ENCODE measurements around the gene CHST11.

CHST11 gene

GRCh38 chr12:104784592-104784991 lies 327.8 kb downstream of the CHST11 start:
- Histone ChIP-seq H3K9me3 (ENCODE audit: control extremely low read depth in 1 of 5, control insufficient read depth in 4 of 5, insufficient read depth in 2 of 5, low read depth in 1 of 5, low read length in 4 of 5) (peaks cover 0 to 19% (median 15%) of the 10 kb centered on the region in 5 experiments), H3K27me3 (replicated peaks in 2 of 5; ENCODE audit: control insufficient read depth in 4 of 5, insufficient read depth in 5 of 5, low read length in 4 of 5) (no peaks in the 10 kb centered on the region), H3K27ac (ENCODE audit: insufficient read depth in 1 of 2, low read depth in 1 of 2, low read length in 2 of 2, poor library complexity in 1 of 2, severe bottlenecking in 2 of 2) (no peak overlapping the region), H3K4me3 (ENCODE audit: control insufficient read depth in 1 of 7, extremely low read depth in 1 of 7, insufficient read depth in 4 of 7, low read depth in 2 of 7, low read length in 6 of 7) (no peak overlapping the region), H3K4me1 (ENCODE audit: control extremely low read depth in 1 of 4, control insufficient read depth in 4 of 4, insufficient read depth in 4 of 4, low read length in 3 of 4) (peaks cover 0 to 7% (median 6%) of the 10 kb centered on the region in 4 experiments), H3K36me3 (ENCODE audit: control insufficient read depth in 4 of 4, insufficient read depth in 4 of 4, low read length in 3 of 4) (no peaks in the 10 kb centered on the region)
- CTCF ChIA-PET = interaction anchor here (0.8 kb wide), 1 partner anchor 10 kb away, joined by 3 read pairs; no protein-coding TSS in a partner anchor
- no peak for DNase-seq
- POLR2A ChIA-PET = no interaction called here
- 86% methylated on average over 1 of the region's 1 CpG for WGBS (ENCODE audit: insufficient coverage)

GRCh38 chr12:104785886-104786285 lies 329.1 kb downstream of the CHST11 start:
- ChIA-PET POLR2A (no interaction called here), CTCF (no interaction called here)
- no peak overlapping the region for H3K27ac ChIP-seq (ENCODE audit: insufficient read depth in 1 of 2, low read depth in 1 of 2, low read length in 2 of 2, poor library complexity in 1 of 2, severe bottlenecking in 2 of 2)
- no peak overlapping the region for H3K4me3 ChIP-seq (ENCODE audit: control insufficient read depth in 1 of 7, extremely low read depth in 1 of 7, insufficient read depth in 4 of 7, low read depth in 2 of 7, low read length in 6 of 7)
- H3K27me3 ChIP-seq (replicated peaks in 2 of 5; ENCODE audit: control insufficient read depth in 4 of 5, insufficient read depth in 5 of 5, low read length in 4 of 5) = no peaks in the 10 kb centered on the region
- peaks cover 0 to 7% (median 5%) of the 10 kb centered on the region in 5 experiments for H3K9me3 ChIP-seq (ENCODE audit: control extremely low read depth in 1 of 5, control insufficient read depth in 4 of 5, insufficient read depth in 2 of 5, low read depth in 1 of 5, low read length in 4 of 5)
- no peaks in the 10 kb centered on the region for H3K36me3 ChIP-seq (ENCODE audit: control insufficient read depth in 4 of 4, insufficient read depth in 4 of 4, low read length in 3 of 4)
- DNase-seq = no peak
- H3K4me1 ChIP-seq (ENCODE audit: control extremely low read depth in 1 of 4, control insufficient read depth in 4 of 4, insufficient read depth in 4 of 4, low read length in 3 of 4) = peaks cover 0 to 7% (median 6%) of the 10 kb centered on the region in 4 experiments
- 100% methylated on average over 3 of the region's 5 CpGs for WGBS (ENCODE audit: insufficient coverage)

- no peak for DNase-seq
- WGBS (ENCODE audit: insufficient coverage) = 100% methylated on average over 4 of the region's 5 CpGs
- ChIA-PET CTCF (no interaction called here), POLR2A (no interaction called here)
- Histone ChIP-seq H3K27me3 (replicated peaks in 2 of 5; ENCODE audit: control insufficient read depth in 4 of 5, insufficient read depth in 5 of 5, low read length in 4 of 5) (no peaks in the 10 kb centered on the region), H3K4me1 (ENCODE audit: control extremely low read depth in 1 of 4, control insufficient read depth in 4 of 4, insufficient read depth in 4 of 4, low read length in 3 of 4) (peaks cover 0 to 7% (median 6%) of the 10 kb centered on the region in 4 experiments), H3K4me3 (ENCODE audit: control insufficient read depth in 1 of 7, extremely low read depth in 1 of 7, insufficient read depth in 4 of 7, low read depth in 2 of 7, low read length in 6 of 7) (no peak overlapping the region), H3K27ac (ENCODE audit: insufficient read depth in 1 of 2, low read depth in 1 of 2, low read length in 2 of 2, poor library complexity in 1 of 2, severe bottlenecking in 2 of 2) (no peak overlapping the region), H3K9me3 (ENCODE audit: control extremely low read depth in 1 of 5, control insufficient read depth in 4 of 5, insufficient read depth in 2 of 5, low read depth in 1 of 5, low read length in 4 of 5) (peaks cover 0 to 2% (median 1%) of the 10 kb centered on the region in 5 experiments), H3K36me3 (ENCODE audit: control insufficient read depth in 4 of 4, insufficient read depth in 4 of 4, low read length in 3 of 4) (no peaks in the 10 kb centered on the region)
These were observed 329.6 kb downstream of the CHST11 start for GRCh38 chr12:104786352-104786751.

GRCh38 chr12:104788840-104789271 lies 332.1 kb downstream of the CHST11 start:
- no peaks in the 10 kb centered on the region for H3K9me3 ChIP-seq (ENCODE audit: control extremely low read depth in 1 of 5, control insufficient read depth in 4 of 5, insufficient read depth in 2 of 5, low read depth in 1 of 5, low read length in 4 of 5)
- H3K36me3 ChIP-seq (ENCODE audit: control insufficient read depth in 4 of 4, insufficient read depth in 4 of 4, low read length in 3 of 4) = no peaks in the 10 kb centered on the region
- no peak for DNase-seq
- H3K4me3 ChIP-seq (ENCODE audit: control insufficient read depth in 1 of 7, extremely low read depth in 1 of 7, insufficient read depth in 4 of 7, low read depth in 2 of 7, low read length in 6 of 7) = no peak overlapping the region
- ChIA-PET CTCF (no interaction called here), POLR2A (no interaction called here)
- H3K4me1 ChIP-seq (ENCODE audit: control extremely low read depth in 1 of 4, control insufficient read depth in 4 of 4, insufficient read depth in 4 of 4, low read length in 3 of 4) = peaks cover 0 to 7% (median 6%) of the 10 kb centered on the region in 4 experiments
- no peak overlapping the region for H3K27ac ChIP-seq (ENCODE audit: insufficient read depth in 1 of 2, low read depth in 1 of 2, low read length in 2 of 2, poor library complexity in 1 of 2, severe bottlenecking in 2 of 2)
- no peaks in the 10 kb centered on the region for H3K27me3 ChIP-seq (replicated peaks in 2 of 5; ENCODE audit: control insufficient read depth in 4 of 5, insufficient read depth in 5 of 5, low read length in 4 of 5)

GRCh38 chr12:104790296-104791125 lies 333.8 kb downstream of the CHST11 start:
- DNase-seq = peak; percentile 23 to 37 (median 30)
- peak overlapping the region in 1 of 7 experiments; percentile 54 for H3K4me3 ChIP-seq (ENCODE audit: control insufficient read depth in 1 of 7, extremely low read depth in 1 of 7, insufficient read depth in 4 of 7, low read depth in 2 of 7, low read length in 6 of 7)
- WGBS (ENCODE audit: insufficient coverage) = 63% methylated on average over 18 of the region's 19 CpGs
- ChIA-PET POLR2A (no interaction called here), CTCF (interaction anchor here (1.0 to 2.4 kb wide), 6 partner anchors 9 to 88 kb away, joined by 3 to 8 read pairs (median 4); no protein-coding TSS in a partner anchor)
- H3K27ac ChIP-seq (ENCODE audit: insufficient read depth in 1 of 2, low read depth in 1 of 2, low read length in 2 of 2, poor library complexity in 1 of 2, severe bottlenecking in 2 of 2) = no peak overlapping the region
- H3K36me3 ChIP-seq (ENCODE audit: control insufficient read depth in 4 of 4, insufficient read depth in 4 of 4, low read length in 3 of 4) = no peaks in the 10 kb centered on the region
- no peaks in the 10 kb centered on the region for H3K27me3 ChIP-seq (replicated peaks in 2 of 5; ENCODE audit: control insufficient read depth in 4 of 5, insufficient read depth in 5 of 5, low read length in 4 of 5)
- peaks cover 0 to 7% (median 6%) of the 10 kb centered on the region in 4 experiments for H3K4me1 ChIP-seq (ENCODE audit: control extremely low read depth in 1 of 4, control insufficient read depth in 4 of 4, insufficient read depth in 4 of 4, low read length in 3 of 4)
- no peaks in the 10 kb centered on the region for H3K9me3 ChIP-seq (ENCODE audit: control extremely low read depth in 1 of 5, control insufficient read depth in 4 of 5, insufficient read depth in 2 of 5, low read depth in 1 of 5, low read length in 4 of 5)

GRCh38 chr12:104792570-104792969 lies 335.8 kb downstream of the CHST11 start:
- H3K36me3 ChIP-seq (ENCODE audit: control insufficient read depth in 4 of 4, insufficient read depth in 4 of 4, low read length in 3 of 4) = no peaks in the 10 kb centered on the region
- H3K27me3 ChIP-seq (replicated peaks in 2 of 5; ENCODE audit: control insufficient read depth in 4 of 5, insufficient read depth in 5 of 5, low read length in 4 of 5) = no peaks in the 10 kb centered on the region
- H3K4me3 ChIP-seq (ENCODE audit: control insufficient read depth in 1 of 7, extremely low read depth in 1 of 7, insufficient read depth in 4 of 7, low read depth in 2 of 7, low read length in 6 of 7) = no peak overlapping the region
- DNase-seq = no peak
- no peak overlapping the region for H3K27ac ChIP-seq (ENCODE audit: insufficient read depth in 1 of 2, low read depth in 1 of 2, low read length in 2 of 2, poor library complexity in 1 of 2, severe bottlenecking in 2 of 2)
- H3K9me3 ChIP-seq (ENCODE audit: control extremely low read depth in 1 of 5, control insufficient read depth in 4 of 5, insufficient read depth in 2 of 5, low read depth in 1 of 5, low read length in 4 of 5) = no peaks in the 10 kb centered on the region
- CTCF ChIA-PET = interaction anchor here (2.4 kb wide), 1 partner anchor 24 kb away, joined by 7 read pairs; no protein-coding TSS in a partner anchor
- WGBS (ENCODE audit: insufficient coverage) = 97% methylated on average over 3 of the region's 4 CpGs
- H3K4me1 ChIP-seq (ENCODE audit: control extremely low read depth in 1 of 4, control insufficient read depth in 4 of 4, insufficient read depth in 4 of 4, low read length in 3 of 4) = peaks cover 0 to 7% (median 6%) of the 10 kb centered on the region in 4 experiments
- POLR2A ChIA-PET = no interaction called here

GRCh38 chr12:104793285-104793684 lies 336.5 kb downstream of the CHST11 start:
- H3K27ac ChIP-seq (ENCODE audit: insufficient read depth in 1 of 2, low read depth in 1 of 2, low read length in 2 of 2, poor library complexity in 1 of 2, severe bottlenecking in 2 of 2) = no peak overlapping the region
- H3K9me3 ChIP-seq (ENCODE audit: control extremely low read depth in 1 of 5, control insufficient read depth in 4 of 5, insufficient read depth in 2 of 5, low read depth in 1 of 5, low read length in 4 of 5) = no peaks in the 10 kb centered on the region
- no CpG with 5 or more reads among the region's 3 CpGs for WGBS (ENCODE audit: insufficient coverage)
- H3K4me3 ChIP-seq (ENCODE audit: control insufficient read depth in 1 of 7, extremely low read depth in 1 of 7, insufficient read depth in 4 of 7, low read depth in 2 of 7, low read length in 6 of 7) = no peak overlapping the region
- ChIA-PET POLR2A (no interaction called here), CTCF (interaction anchor here (0.7 kb wide), 1 partner anchor 30 kb away, joined by 3 read pairs; no protein-coding TSS in a partner anchor)
- H3K36me3 ChIP-seq (ENCODE audit: control insufficient read depth in 4 of 4, insufficient read depth in 4 of 4, low read length in 3 of 4) = no peaks in the 10 kb centered on the region
- peaks cover 0 to 7% (median 6%) of the 10 kb centered on the region in 4 experiments for H3K4me1 ChIP-seq (ENCODE audit: control extremely low read depth in 1 of 4, control insufficient read depth in 4 of 4, insufficient read depth in 4 of 4, low read length in 3 of 4)
- H3K27me3 ChIP-seq (replicated peaks in 2 of 5; ENCODE audit: control insufficient read depth in 4 of 5, insufficient read depth in 5 of 5, low read length in 4 of 5) = no peaks in the 10 kb centered on the region
- DNase-seq = no peak

Data from common myeloid progenitor, CD34-positive (primary cell).